ENCODE data around the gene METTL6. TPM values are rescaled to one million over a fixed set of nuclear protein-coding genes. Genes with fewer than 3 reads are reported as not detected.

The METTL6 gene
- total and polyA plus RNA-seq, 4 donors, result 8.6 to 35.4 (median 13.2) TPM

DNA sequence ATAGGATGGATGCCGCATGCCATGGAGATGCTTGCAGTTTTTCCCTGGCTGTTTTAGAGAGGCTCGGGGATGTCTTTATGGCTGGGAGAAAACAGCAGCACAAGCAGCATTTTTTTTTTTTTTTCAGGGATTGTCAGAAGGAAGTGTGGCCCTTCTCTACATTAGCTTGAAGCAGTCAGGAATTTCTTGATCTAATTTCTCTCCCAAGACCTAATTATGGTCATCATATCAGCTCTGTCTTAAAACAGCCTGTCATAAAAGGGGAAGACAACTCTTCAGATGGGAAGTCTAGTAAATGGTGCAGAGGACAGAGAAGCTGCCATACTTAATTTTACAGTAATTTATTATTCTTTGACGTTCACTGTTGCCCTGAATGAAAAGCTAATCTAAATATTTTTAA, 44.5 kb upstream of the METTL6 start:
- no peaks in the 10 kb centered on the region for H3K27me3 ChIP-seq (ENCODE audit: control insufficient read depth in 3 of 3, insufficient read depth in 3 of 3, low read length in 2 of 3)
- H3K9me3 ChIP-seq (ENCODE audit: control insufficient read depth in 4 of 4, insufficient read depth in 3 of 4, low read length in 3 of 4), result no peaks in the 10 kb centered on the region
- H3K9ac ChIP-seq (ENCODE audit: insufficient read depth in 1 of 2, low read length in 2 of 2), result no peak overlapping the region
- WGBS, 2 donors, result 78 to 80% methylated on average over 3 of the region's 3 CpGs
- H3K36me3 ChIP-seq (ENCODE audit: control insufficient read depth in 4 of 4, insufficient read depth in 4 of 4, low read length in 4 of 4), result no peaks in the 10 kb centered on the region
- H3K27ac ChIP-seq (ENCODE audit: low read depth in 1 of 2, low read length in 1 of 2), result no peak overlapping the region
- ATAC-seq (ENCODE audit: insufficient read depth, low FRiP score) (no peak), DNase-seq (no peak)
- H3K4me3 ChIP-seq, result no peak overlapping the region
- TF ChIP-seq, protein P1, sequence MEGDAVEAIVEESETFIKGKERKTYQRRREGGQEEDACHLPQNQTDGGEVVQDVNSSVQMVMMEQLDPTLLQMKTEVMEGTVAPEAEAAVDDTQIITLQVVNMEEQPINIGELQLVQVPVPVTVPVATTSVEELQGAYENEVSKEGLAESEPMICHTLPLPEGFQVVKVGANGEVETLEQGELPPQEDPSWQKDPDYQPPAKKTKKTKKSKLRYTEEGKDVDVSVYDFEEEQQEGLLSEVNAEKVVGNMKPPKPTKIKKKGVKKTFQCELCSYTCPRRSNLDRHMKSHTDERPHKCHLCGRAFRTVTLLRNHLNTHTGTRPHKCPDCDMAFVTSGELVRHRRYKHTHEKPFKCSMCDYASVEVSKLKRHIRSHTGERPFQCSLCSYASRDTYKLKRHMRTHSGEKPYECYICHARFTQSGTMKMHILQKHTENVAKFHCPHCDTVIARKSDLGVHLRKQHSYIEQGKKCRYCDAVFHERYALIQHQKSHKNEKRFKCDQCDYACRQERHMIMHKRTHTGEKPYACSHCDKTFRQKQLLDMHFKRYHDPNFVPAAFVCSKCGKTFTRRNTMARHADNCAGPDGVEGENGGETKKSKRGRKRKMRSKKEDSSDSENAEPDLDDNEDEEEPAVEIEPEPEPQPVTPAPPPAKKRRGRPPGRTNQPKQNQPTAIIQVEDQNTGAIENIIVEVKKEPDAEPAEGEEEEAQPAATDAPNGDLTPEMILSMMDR (IDR thresholded peaks at IDR 0.05; ENCODE audit: control extremely low read depth, extremely low read depth), result no peak
- H3K4me1 ChIP-seq (ENCODE audit: control insufficient read depth in 5 of 5, insufficient read depth in 5 of 5, low read length in 5 of 5), result peaks cover 0 to 15% (median 3%) of the 10 kb centered on the region in 5 donors

DNA sequence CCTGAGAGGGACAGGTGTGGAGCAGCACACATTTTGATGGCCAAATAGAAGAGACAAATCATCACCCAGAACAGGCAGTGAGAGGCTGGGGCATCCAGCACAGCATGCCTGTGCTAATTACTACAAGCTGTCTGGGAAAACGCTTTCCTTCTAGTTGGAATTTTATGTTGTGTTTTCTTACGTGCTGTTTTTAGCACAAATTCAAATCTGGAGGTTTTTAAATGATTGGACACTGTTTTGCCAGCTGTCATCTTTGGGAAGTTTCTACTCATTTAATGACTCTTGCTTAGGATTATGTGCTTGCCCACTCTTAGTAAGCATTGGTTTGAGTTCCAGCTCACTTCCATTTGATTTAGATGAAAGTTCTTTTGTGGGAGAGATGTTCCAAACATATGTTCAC, 43.5 kb upstream of the METTL6 start:
- ATAC-seq (ENCODE audit: insufficient read depth, low FRiP score), result no peak
- H3K36me3 ChIP-seq (ENCODE audit: control insufficient read depth in 4 of 4, insufficient read depth in 4 of 4, low read length in 4 of 4), result no peaks in the 10 kb centered on the region
- H3K4me3 ChIP-seq, result no peak overlapping the region
- no peak overlapping the region for H3K9ac ChIP-seq (ENCODE audit: insufficient read depth in 1 of 2, low read length in 2 of 2)
- no peaks in the 10 kb centered on the region for H3K9me3 ChIP-seq (ENCODE audit: control insufficient read depth in 4 of 4, insufficient read depth in 3 of 4, low read length in 3 of 4)
- H3K27me3 ChIP-seq (ENCODE audit: control insufficient read depth in 3 of 3, insufficient read depth in 3 of 3, low read length in 2 of 3), result no peaks in the 10 kb centered on the region
- 90 to 91% methylated on average over 2 of the region's 2 CpGs for WGBS, 2 donors
- TF ChIP-seq, protein P1 (IDR thresholded peaks at IDR 0.05; ENCODE audit: control extremely low read depth, extremely low read depth), result no peak
- peaks cover 0 to 15% (median 3%) of the 10 kb centered on the region in 5 donors for H3K4me1 ChIP-seq (ENCODE audit: control insufficient read depth in 5 of 5, insufficient read depth in 5 of 5, low read length in 5 of 5)
- no peak overlapping the region for H3K27ac ChIP-seq (ENCODE audit: low read depth in 1 of 2, low read length in 1 of 2)
- DNase-seq, result no peak

DNA sequence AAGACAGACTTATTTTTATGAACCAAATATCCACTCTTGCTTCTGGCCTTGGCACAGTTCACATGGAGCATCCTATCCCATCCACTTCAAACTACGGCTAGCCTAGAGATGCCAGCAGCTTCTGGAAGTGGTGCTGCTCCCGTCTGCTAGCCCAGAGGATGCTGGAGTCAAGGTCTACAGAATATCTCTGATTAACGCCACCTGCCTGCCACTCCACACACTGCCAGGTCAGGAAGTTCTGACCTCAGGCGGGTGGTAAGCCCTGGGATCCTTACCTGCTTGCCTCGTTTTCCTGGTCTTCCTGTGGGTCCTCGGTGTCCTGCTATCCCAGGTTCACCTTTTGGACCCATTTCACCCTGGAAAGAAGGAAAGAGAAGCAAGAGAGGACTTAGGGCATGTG, 42.9 kb upstream of the METTL6 start:
- Histone ChIP-seq H3K27me3 (ENCODE audit: control insufficient read depth in 3 of 3, insufficient read depth in 3 of 3, low read length in 2 of 3) (no peaks in the 10 kb centered on the region), H3K27ac (ENCODE audit: low read depth in 1 of 2, low read length in 1 of 2) (no peak overlapping the region), H3K9ac (ENCODE audit: insufficient read depth in 1 of 2, low read length in 2 of 2) (no peak overlapping the region), H3K4me1 (ENCODE audit: control insufficient read depth in 5 of 5, insufficient read depth in 5 of 5, low read length in 5 of 5) (peaks cover 0 to 15% (median 3%) of the 10 kb centered on the region in 5 donors), H3K4me3 (no peak overlapping the region), H3K36me3 (ENCODE audit: control insufficient read depth in 4 of 4, insufficient read depth in 4 of 4, low read length in 4 of 4) (no peaks in the 10 kb centered on the region), H3K9me3 (ENCODE audit: control insufficient read depth in 4 of 4, insufficient read depth in 3 of 4, low read length in 3 of 4) (no peaks in the 10 kb centered on the region)
- ATAC-seq (ENCODE audit: insufficient read depth, low FRiP score) (no peak), DNase-seq (no peak)
- TF ChIP-seq, protein P1 (IDR thresholded peaks at IDR 0.05; ENCODE audit: control extremely low read depth, extremely low read depth), result no peak
- 89 to 90% methylated on average over 6 of the region's 6 CpGs for WGBS, 2 donors
